A549 treated with CORT108297 at 1 μM for 4 hours (cell line): ENCODE data around the gene NUMBL. TPM values are rescaled to one million over a fixed set of nuclear protein-coding genes. Genes with fewer than 3 reads are reported as not detected.

Experiments used
- total RNA-seq: library from RNA; stranded (reverse); fragments of 200-300 nt; extraction: Qiagen RNA extraction; gene quantifications from 5 replicates; pipeline ENCODE4 v1.2.3, GENCODE V29; 2022

The NUMBL gene
- 48.5 to 75.7 TPM (median 69.8 TPM) in 5 replicates for total RNA-seq

DNA sequence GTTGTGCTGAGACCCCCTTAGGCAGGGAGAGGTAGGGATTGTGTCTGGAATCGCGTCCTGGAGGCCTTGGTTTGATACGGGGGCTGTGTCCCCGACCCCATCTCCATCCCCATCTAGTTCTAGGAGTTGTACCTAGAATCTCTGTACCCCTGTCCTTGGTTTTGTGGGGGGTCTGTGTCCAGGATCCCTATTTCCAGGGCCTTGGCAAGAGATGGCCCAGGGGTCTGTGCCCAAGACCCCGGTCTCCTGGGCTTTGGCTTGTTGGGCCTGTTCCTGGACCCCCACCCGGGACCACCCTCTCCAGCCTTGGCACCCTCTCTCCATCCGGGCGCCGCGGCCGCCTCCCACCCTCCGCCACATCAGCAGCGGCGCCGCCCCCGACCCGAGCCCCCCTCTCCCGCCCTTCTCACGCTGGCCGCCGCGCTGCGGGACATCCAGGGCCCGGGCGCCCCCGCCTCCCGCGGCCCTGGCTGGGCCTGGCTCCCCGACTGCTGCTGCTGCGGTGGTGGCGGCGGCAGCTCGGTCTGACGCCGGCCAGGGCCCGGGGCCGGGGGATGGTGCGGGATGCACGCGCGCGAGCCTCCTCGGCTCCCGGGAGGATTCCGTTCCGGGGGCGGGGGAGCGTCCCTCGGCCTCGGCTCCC, at the start of gene NUMBL:
NUMBL (minus strand) TSS at position 602 of the 643 bp plus-strand sequence; CDS start at position 434, 168 bp downstream.

DNA sequence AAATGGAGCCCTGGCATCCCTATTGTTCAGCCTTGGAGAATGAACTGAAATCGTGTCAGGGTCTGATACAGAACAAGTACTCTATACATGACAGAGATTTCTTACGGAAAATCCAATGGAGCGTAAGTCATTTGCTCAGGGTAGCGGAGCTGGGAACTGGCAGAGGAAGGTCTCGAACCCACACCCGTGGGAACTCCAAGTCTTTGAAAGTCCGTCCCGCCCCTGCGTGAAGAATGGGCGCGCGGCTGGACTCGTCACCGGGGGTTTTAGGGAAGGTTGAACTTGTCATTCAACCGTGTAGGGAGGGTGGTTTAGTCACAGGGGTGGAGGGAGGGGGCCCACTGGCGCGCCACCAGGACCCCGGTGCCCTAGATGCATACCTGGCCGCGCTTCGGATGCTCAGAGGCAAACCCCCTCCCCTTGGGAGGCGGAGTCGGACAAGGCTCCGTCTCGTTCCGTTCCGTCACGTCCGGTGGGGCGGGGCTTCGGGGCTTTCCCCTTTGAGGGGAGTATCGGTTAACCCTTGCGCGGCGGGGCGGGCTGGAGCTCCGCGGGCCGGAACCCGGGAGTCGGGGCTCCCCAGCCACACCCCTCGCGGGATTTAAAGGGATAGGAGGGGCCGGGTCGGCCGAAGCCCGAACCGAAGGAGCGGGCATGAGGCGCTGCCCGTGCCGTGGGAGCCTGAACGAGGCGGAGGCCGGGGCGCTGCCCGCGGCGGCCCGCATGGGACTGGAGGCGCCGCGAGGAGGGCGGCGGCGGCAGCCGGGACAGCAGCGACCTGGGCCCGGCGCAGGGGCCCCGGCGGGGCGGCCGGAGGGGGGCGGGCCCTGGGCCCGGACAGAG, 26.3 kb upstream of the NUMBL start, which contains the start of the genes COQ8B and ITPKC:
COQ8B (minus strand) TSS at position 405 of the 843 bp plus-strand sequence. CDS start 2,254 bp downstream, outside the sequence.
ITPKC (plus strand) TSS at position 631 of the 843 bp plus-strand sequence; CDS start at position 655, 24 bp downstream.

Other genes starting within 250 kb of the NUMBL start
- 39.0 to 48.0 TPM (median 43.7 TPM) in 5 replicates for gene SERTAD3, start 246.3 kb downstream of the NUMBL start, total RNA-seq
- 238 to 368 TPM (median 325 TPM) in 5 replicates for gene BLVRB, start 224.9 kb downstream of the NUMBL start, total RNA-seq
- gene SPTBN4, start 223.7 kb downstream of the NUMBL start, total RNA-seq = 0.67 to 1.1 TPM (median 0.69 TPM) in 5 replicates
- gene SHKBP1, start 113.8 kb downstream of the NUMBL start, total RNA-seq = 102 to 155 TPM (median 145 TPM) in 5 replicates
- 42.1 to 73.1 TPM (median 63.4 TPM) in 5 replicates for gene LTBP4, start 89.3 kb downstream of the NUMBL start, total RNA-seq
- 65.4 to 82.0 TPM (median 78.4 TPM) in 5 replicates for gene COQ8B, start 26.2 kb upstream of the NUMBL start, total RNA-seq
- gene ITPKC, start 26.5 kb upstream of the NUMBL start, total RNA-seq = 18.0 to 22.5 TPM (median 20.6 TPM) in 5 replicates
- gene ACTMAP, start 59.8 kb upstream of the NUMBL start, total RNA-seq = 15.0 to 18.8 TPM (median 18.3 TPM) in 5 replicates
- 155 to 192 TPM (median 160 TPM) in 5 replicates for gene SNRPA, start 60.6 kb upstream of the NUMBL start, total RNA-seq
- gene MIA, start 84.9 kb upstream of the NUMBL start, total RNA-seq = 0.57 TPM in 1 of 5 replicates, not detected in the others
- gene RAB4B, start 87.6 kb upstream of the NUMBL start, total RNA-seq = 14.5 to 21.3 TPM (median 20.2 TPM) in 5 replicates
- 66.7 to 94.6 TPM (median 91.9 TPM) in 5 replicates for gene EGLN2, start 108.5 kb upstream of the NUMBL start, total RNA-seq
- 0.10 TPM in 1 of 5 replicates, not detected in the others for gene CYP2A6, start 159.8 kb upstream of the NUMBL start, total RNA-seq
- gene CYP2A7, start 191.6 kb upstream of the NUMBL start, total RNA-seq = not detected in 5 replicates